ENCODE results near the gene TBL2. TPM values are rescaled to one million over a fixed set of nuclear protein-coding genes. Genes with fewer than 3 reads are reported as not detected.
"Not testable (repeated sequence)": the region's sequence is repeated elsewhere in the genome, so short reads cannot be mapped to it uniquely, and the experiment has no call there.

Gene TBL2
- polyA plus RNA-seq, 2 of the 4 experiments (the other 2 are of a cell fraction): 34.4 to 46.4 TPM

- TF ChIP-seq FOXS1 (CRISPR knock-in tag; IDR thresholded peaks at IDR 0.05) (no peak), BCL3 (IDR thresholded peaks at IDR 0.05) (peak; percentile 30; the same call in 1 of the 3 replicates)
- DNase-seq (ENCODE audit: low read depth in 1 of 2, low spot score in 1 of 2) (no peak), ATAC-seq (no peak; a peak in 1 of 6 replicates), FAIRE-seq (no peak)
- H3K9me3 ChIP-seq: no peaks in the 10 kb centered on the region
- H3K27ac ChIP-seq: no peak overlapping the region
- H3K4me1 ChIP-seq: no peaks in the 10 kb centered on the region; the same call in 2 of the 3 replicates
- ChIA-PET POLR2A (interaction anchor here (0.8 to 1.2 kb wide), 2 partner anchors 10 to 11 kb away, joined by 4 to 5 read pairs; partner anchors contain the start of gene TBL2), CTCF (interaction anchor here (0.5 to 2.9 kb wide), 3 partner anchors 9 to 133 kb away, joined by 3 to 7 read pairs (median 3); no protein-coding TSS in a partner anchor)
- no peak overlapping the region for H3K4me3 ChIP-seq
- no peak overlapping the region for H3K4me2 ChIP-seq
- 79% methylated on average over 12 of the region's 12 CpGs for whole genome bisulfite sequencing (ENCODE audit: missing lambda C conversion rate)
These were observed 10.3 kb downstream of the TBL2 start for GRCh38 chr7:73567846-73568685.

- ChIA-PET POLR2A (no interaction called here), CTCF (interaction anchor here (0.6 to 2.9 kb wide), 2 partner anchors 8 to 871 kb away, joined by 3 to 7 read pairs; no protein-coding TSS in a partner anchor)
- no peaks in the 10 kb centered on the region for H3K9me3 ChIP-seq
- H3K4me2 ChIP-seq: no peak overlapping the region
- no peak for TF ChIP-seq GATA3 (IDR thresholded peaks at IDR 0.05; ENCODE audit: borderline replicate concordance)
- DNase-seq (ENCODE audit: low read depth in 1 of 2, low spot score in 1 of 2): no peak
- FAIRE-seq: no peak
- no peaks in the 10 kb centered on the region; the same call in 2 of the 3 replicates for H3K4me1 ChIP-seq
- WGBS (ENCODE audit: missing lambda C conversion rate): 71% methylated on average over 4 of the region's 4 CpGs
- no peak for ATAC-seq
- H3K4me3 ChIP-seq: no peak overlapping the region
- H3K27ac ChIP-seq: no peak overlapping the region
These were observed 11.2 kb downstream of the TBL2 start for GRCh38 chr7:73567140-73567539.

DNA sequence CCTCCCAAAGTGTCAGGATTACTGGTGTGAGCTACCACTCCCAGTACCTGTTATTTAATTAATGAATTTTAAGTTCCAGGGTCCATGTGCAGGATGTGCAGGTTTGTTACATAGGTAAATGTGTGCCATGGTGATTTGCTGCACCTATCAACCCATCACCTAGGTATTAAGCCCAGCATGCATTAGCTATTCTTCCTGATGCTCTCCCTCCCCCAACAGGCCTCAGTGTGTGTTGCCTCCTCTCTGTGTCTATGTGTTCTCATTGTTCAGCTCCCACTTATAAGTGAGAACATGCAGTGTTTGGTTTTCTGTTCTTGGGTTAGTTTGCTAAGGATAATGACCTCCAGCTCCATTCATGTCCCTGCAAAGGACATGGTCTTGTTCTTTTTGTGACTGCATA is 11.9 kb downstream of the TBL2 start:
- POLR2A ChIA-PET: interaction anchor here (1.1 to 1.7 kb wide), 3 partner anchors 10 to 168 kb away, joined by 3 to 5 read pairs (median 4); partner anchors contain the start of gene TBL2
- H3K4me2 ChIP-seq; ATAC-seq; H3K4me1 ChIP-seq; H3K27ac ChIP-seq; FAIRE-seq; DNase-seq (ENCODE audit: low read depth in 1 of 2, low spot score in 1 of 2); H3K9me3 ChIP-seq; H3K4me3 ChIP-seq: not testable (repeated sequence)
- CTCF ChIA-PET: interaction anchor here (2.0 to 2.9 kb wide), 3 partner anchors 7 to 41 kb away, joined by 5 to 9 read pairs (median 7); partner anchors contain the start of gene TBL2

GRCh38 chr7:73565675-73566340 is 12.6 kb downstream of the TBL2 start:
- 57% methylated on average over 7 of the region's 7 CpGs for WGBS (ENCODE audit: missing lambda C conversion rate)
- DNase-seq (ENCODE audit: low read depth in 1 of 2, low spot score in 1 of 2): no peak
- Histone ChIP-seq H3K27ac (no peak overlapping the region), H3K9me3 (no peaks in the 10 kb centered on the region), H3K4me3 (no peak overlapping the region), H3K4me1 (no peaks in the 10 kb centered on the region; the same call in 2 of the 3 replicates), H3K4me2 (no peak overlapping the region)
- ChIA-PET CTCF (interaction anchor here (2.0 to 2.9 kb wide), 3 partner anchors 7 to 41 kb away, joined by 5 to 9 read pairs (median 7); partner anchors contain the start of gene TBL2), POLR2A (interaction anchor here (1.1 to 1.7 kb wide), 3 partner anchors 9 to 169 kb away, joined by 3 to 5 read pairs (median 4); partner anchors contain the start of gene TBL2)
- TF ChIP-seq BHLHE40 (IDR thresholded peaks at IDR 0.05; ENCODE audit: low read depth, low read length) (no peak), NFE2L2 (conservative IDR thresholded peaks at IDR 0.05; ENCODE audit: low read length) (no peak), HES2 (IDR thresholded peaks at IDR 0.05) (no peak), SREBF2 (IDR thresholded peaks at IDR 0.05) (no peak), RARB (CRISPR knock-in tag; IDR thresholded peaks at IDR 0.05) (no peak), CEBPB (IDR thresholded peaks at IDR 0.05) (no peak), CBX2 (IDR thresholded peaks at IDR 0.05; ENCODE audit: borderline replicate concordance, low read depth) (no peak), HOXB5 (CRISPR knock-in tag; IDR thresholded peaks at IDR 0.05) (no peak), TP53 (CRISPR knock-in tag; IDR thresholded peaks at IDR 0.05) (no peak), ZNF302 (CRISPR knock-in tag; IDR thresholded peaks at IDR 0.05) (no peak), RFX5 (IDR thresholded peaks at IDR 0.05) (no peak), BCL3 (IDR thresholded peaks at IDR 0.05) (no peak), MAZ (IDR thresholded peaks at IDR 0.05; ENCODE audit: borderline replicate concordance, low read depth, low read length) (no peak), EP300 (IDR thresholded peaks at IDR 0.05) (no peak), SMC3 (IDR thresholded peaks at IDR 0.05) (no peak)
- TF ChIP-seq, protein P1, sequence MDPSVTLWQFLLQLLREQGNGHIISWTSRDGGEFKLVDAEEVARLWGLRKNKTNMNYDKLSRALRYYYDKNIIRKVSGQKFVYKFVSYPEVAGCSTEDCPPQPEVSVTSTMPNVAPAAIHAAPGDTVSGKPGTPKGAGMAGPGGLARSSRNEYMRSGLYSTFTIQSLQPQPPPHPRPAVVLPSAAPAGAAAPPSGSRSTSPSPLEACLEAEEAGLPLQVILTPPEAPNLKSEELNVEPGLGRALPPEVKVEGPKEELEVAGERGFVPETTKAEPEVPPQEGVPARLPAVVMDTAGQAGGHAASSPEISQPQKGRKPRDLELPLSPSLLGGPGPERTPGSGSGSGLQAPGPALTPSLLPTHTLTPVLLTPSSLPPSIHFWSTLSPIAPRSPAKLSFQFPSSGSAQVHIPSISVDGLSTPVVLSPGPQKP (IDR thresholded peaks at IDR 0.05; ENCODE audit: low read depth, low read length): no peak
- FAIRE-seq: no peak
- no peak for ATAC-seq

Data from A549 (cell line).